Dermis microvascular lymphatic vessel endothelial cell (primary cell): ENCODE results near the gene MECP2. TPM values are rescaled to one million over a fixed set of nuclear protein-coding genes. Genes with fewer than 3 reads are reported as not detected.
"Not testable (repeated sequence)": the region's sequence is repeated elsewhere in the genome, so short reads cannot be mapped to it uniquely, and the experiment has no call there.

ENCODE experiments used
- DNase-seq, 2 donors: peaks; one replicate each; pipeline versions ENCODE4 v3.0.0 to v3.0.0-alpha.2; 2010; ENCODE audit warnings: low read depth in 2 of 2
- total RNA-seq: library from RNA; depleted of rRNA; stranded (reverse); fragments of >200 nt; gene quantifications from 2 replicates; pipeline ENCODE4 v1.2.1, GENCODE V29; 2014

Gene MECP2
- total RNA-seq, 1 donor from 2014 or later, result 13.2 TPM

DNA sequence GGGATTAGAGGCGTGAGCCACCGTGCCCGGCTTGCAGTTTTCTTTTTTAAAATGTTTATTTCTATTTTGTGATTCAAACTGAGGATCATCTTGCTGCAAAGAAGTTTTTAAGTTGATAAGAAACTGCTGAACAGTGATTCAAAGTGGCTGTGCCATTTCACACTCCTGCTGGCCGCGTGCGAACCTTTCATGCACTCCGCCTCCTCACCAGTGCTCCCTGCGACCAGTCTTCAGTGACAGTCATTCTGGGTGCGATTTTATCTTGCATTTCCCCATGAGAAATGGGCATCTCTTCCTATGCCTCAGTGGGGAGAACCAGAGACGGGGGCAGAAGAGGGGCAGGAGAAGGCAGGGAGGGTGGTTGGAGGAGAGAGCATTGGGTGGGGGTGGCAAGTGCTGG, 103.5 kb downstream of the MECP2 start:
- no peak for DNase-seq

DNA sequence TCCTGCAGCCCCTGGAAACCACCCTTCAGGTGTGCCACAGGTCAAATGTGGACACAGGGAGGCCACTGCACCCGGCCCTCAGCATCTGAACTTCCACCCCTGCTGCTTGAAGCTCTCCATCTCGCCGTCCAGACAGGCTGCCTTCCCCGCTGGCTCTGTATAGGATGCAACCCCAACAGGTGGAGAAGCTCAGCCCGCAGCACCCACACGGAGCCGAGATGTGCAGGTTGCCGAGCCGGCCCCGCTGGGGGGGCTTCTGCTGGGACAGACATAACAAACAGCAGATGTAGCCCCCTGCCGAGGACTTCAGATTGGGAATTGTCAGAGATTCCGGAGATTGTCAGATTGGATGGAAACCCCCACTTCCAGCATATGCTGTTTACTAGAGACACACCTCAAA, 104.4 kb downstream of the MECP2 start:
- no peak for DNase-seq

GRCh38 chrX:153992180-153992579, 105.3 kb downstream of the MECP2 start:
- no peak for DNase-seq

- DNase-seq, result no peak
These were observed 106.4 kb downstream of the MECP2 start for GRCh38 chrX:153991013-153991580.

- DNase-seq, result no peak
These were observed 107.4 kb downstream of the MECP2 start for GRCh38 chrX:153989973-153990655.

GRCh38 chrX:153988493-153988892, 109.0 kb downstream of the MECP2 start:
- no peak for DNase-seq

DNA sequence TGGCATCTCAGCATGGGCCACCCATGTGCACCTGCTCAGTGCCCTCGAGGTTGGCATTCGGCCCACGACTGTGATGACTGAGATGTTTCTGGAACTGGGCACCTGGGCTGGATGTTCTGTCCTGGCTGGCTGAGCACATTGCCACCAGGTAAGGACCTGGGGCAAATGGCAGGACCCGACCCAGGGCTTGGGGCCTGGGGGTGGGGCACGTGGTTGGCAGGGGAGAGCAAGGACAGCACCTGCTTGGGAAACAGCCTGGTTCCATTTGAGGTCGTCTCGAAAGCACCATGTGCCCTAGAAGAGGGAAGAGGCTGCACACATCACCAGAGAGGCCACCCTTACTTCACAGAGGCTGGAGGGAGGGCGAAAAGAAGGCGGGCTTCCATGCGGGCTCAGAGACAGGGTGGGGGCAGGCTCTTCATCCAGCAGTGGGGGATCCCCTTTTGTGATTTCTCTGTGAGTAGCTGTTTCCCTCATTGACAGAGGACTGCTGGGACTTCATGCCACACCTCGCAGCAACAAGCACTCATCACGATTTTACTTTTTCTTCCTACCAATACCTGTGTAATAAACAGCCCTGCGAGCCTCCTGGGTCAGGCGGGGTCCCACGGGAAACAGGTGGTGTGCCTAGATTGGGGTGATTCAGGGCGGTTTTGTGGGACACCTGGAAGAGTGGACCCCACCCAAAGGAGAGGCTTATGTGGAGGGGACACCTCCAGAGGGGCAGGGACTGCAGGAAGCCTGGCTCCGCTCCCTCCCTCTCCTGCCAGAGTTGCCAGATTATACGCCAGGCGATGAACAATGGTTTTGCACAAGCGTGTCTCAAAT, 113.0 kb downstream of the MECP2 start:
- DNase-seq, result no peak

- DNase-seq, result no peak
These were observed 114.2 kb downstream of the MECP2 start for GRCh38 chrX:153983321-153983801.

- DNase-seq, result no peak
These were observed 115.6 kb downstream of the MECP2 start for GRCh38 chrX:153981771-153982533.

DNA sequence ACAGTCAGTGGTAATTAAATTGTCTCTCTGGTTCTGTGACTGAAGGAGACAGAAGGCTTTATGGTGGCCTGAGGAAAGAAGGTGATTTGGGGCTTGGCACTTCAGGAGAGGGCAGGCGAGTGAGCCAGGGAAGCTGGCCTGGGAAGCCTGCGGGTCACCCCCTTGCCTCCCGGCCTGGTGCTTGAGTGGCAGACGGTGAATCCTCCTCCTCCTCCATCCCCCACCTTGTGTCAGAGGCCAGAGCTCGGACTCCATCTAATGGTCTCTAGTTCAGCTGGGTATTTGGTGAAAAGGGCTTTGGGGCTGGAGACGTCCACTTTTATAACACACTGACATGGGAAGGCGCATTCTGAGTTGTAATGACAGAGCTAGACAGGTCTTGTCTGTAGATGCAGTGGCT, 116.3 kb downstream of the MECP2 start:
- no peak for DNase-seq

DNA sequence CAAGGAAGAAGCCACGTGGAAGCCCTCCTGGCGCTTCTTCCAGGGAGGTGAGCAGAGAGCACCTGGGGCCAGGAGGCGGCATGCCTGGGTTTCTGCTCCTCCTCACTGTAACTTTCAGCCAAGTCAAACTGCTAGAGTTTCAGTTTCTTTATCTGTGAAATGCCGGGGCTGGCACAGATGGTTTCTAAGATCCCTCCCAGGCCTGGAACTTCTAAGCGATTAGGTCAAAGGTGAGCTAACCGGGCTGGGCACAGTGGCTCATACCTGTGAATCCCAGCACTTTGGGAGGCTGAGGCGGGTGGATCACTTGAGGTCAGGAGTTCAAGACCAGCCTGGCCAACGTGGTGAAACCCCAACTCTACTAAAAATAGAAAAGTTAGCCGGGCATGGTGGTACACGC, 117.1 kb downstream of the MECP2 start:
- not testable (repeated sequence) for DNase-seq

- DNase-seq, result no peak
These were observed 122.7 kb downstream of the MECP2 start for GRCh38 chrX:153974726-153975286.

GRCh38 chrX:153974003-153974725, 123.4 kb downstream of the MECP2 start:
- DNase-seq, result peak in 1 of 2 donors; percentile 26

GRCh38 chrX:153973127-153974002, 124.2 kb downstream of the MECP2 start:
- no peak for DNase-seq

DNA sequence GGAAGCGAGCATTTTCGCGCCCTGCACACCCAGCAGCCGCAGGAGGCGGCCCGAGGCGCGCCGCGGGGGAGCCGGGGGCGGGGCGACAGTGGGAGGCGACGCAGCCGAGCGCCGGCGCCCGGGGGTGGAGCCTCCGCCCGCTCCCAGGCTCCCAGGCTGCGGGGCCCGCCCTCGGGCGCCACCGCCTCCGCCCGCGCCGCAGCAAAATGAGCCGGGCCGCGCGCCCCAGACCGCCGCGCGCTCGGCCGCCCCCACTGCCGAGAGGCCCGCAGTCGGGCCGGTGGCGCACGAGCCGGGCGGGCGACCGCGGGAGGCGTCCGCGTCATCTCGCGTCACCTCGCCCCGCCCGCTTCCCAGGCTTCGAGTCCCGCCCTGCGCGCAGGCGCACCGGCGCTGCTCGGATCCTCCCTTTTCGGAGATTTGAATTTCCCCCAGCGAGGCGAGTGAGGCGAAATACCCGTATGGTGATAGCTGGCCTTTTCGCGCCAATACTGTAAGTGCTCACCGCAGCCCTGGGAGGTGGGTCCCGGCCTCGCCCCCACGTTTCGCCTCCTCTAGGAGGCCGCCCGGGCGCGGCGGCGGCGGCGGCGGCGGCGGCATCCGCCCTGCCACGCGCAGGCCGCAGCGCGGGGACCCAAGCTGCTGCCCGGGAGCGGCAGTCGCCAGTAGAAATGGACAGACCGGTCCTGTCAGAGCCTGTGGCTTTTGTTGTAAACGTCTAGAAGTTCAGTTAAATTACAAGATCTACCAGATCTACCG, 125.0 kb downstream of the MECP2 start, which contains the start of gene TMEM187:
TSS of gene TMEM187 (plus strand) at position 387 of the 759 bp plus-strand sequence. CDS start 9,309 bp downstream, outside the sequence.
- peak; percentile 63 to 81 for DNase-seq
